Astrocyte (in vitro differentiated cells and primary cell): ENCODE measurements around the gene GALNT2. TPM values are rescaled to one million over a fixed set of nuclear protein-coding genes. Genes with fewer than 3 reads are reported as not detected.
A peak's percentile ranks its signal among the peaks of the same experiment; 100 is the strongest.

ENCODE experiments used
- DNase-seq: peaks from one replicate; pipeline ENCODE4 v3.0.0-alpha.2; 2010; ENCODE audit warnings: low read depth
- FAIRE-seq: peaks from 2 replicates; lab custom pipeline; 2011; peaks lifted over from hg19 to GRCh38; lab: Jason Lieb, UNC
- H2AFZ ChIP-seq: 2 replicates; pipeline ENCODE4 v1.6.0; 2012; ENCODE audit warnings: low read depth, low read length, inconsistent platforms
- H3K27ac ChIP-seq: 2 replicates; pipeline ENCODE4 v1.5.1; 2011; ENCODE audit warnings: low read depth, low read length, inconsistent platforms
- H3K27me3 ChIP-seq: 2 replicates; pipeline ENCODE4 v1.6.0; 2011; ENCODE audit warnings: low read length, inconsistent platforms; ENCODE audit not compliant: insufficient read depth
- H3K36me3 ChIP-seq: 2 replicates; pipeline ENCODE4 v1.5.1; 2011; ENCODE audit warnings: low read length, inconsistent platforms; ENCODE audit not compliant: insufficient read depth
- H3K4me1 ChIP-seq: 2 replicates; pipeline ENCODE4 v1.5.1; 2011; ENCODE audit warnings: low read length, inconsistent platforms; ENCODE audit not compliant: insufficient read depth
- H3K4me2 ChIP-seq: 2 replicates; pipeline ENCODE4 v1.6.0; 2012; ENCODE audit warnings: low read length, inconsistent platforms
- H3K4me3 ChIP-seq: 2 replicates; pipeline ENCODE4 v1.5.1; 2011; ENCODE audit warnings: low read depth, mild to moderate bottlenecking, low read length, inconsistent platforms; ENCODE audit not compliant: insufficient read depth
- H3K79me2 ChIP-seq: 2 replicates; pipeline ENCODE4 v1.6.0; 2012; ENCODE audit warnings: mild to moderate bottlenecking, low read length, inconsistent platforms; ENCODE audit not compliant: insufficient read depth
- H3K9ac ChIP-seq: 2 replicates; pipeline ENCODE4 v1.6.0; 2012; ENCODE audit warnings: mild to moderate bottlenecking, low read length, inconsistent platforms
- H3K9me3 ChIP-seq: 2 replicates; pipeline ENCODE4 v1.5.1; 2012; ENCODE audit warnings: low read depth, mild to moderate bottlenecking, low read length, inconsistent platforms; ENCODE audit not compliant: insufficient read depth
- H4K20me1 ChIP-seq: 2 replicates; pipeline ENCODE4 v1.6.0; 2012; ENCODE audit warnings: low read length, inconsistent platforms; ENCODE audit not compliant: insufficient read depth
- H3K27ac Mint-ChIP-seq: one replicate; pipeline ENCODE4 v1.8.0; 2021; ENCODE audit warnings: mild to moderate bottlenecking, mixed read lengths; ENCODE audit not compliant: unreplicated experiment
- H3K27me3 Mint-ChIP-seq: one replicate; pipeline ENCODE4 v1.8.0; 2021; ENCODE audit warnings: low read depth, mixed read lengths; ENCODE audit not compliant: unreplicated experiment
- H3K36me3 Mint-ChIP-seq: one replicate; pipeline ENCODE4 v1.8.0; 2021; ENCODE audit warnings: low read depth, mixed read lengths; ENCODE audit not compliant: unreplicated experiment
- H3K4me1 Mint-ChIP-seq: one replicate; pipeline ENCODE4 v1.8.0; 2021; ENCODE audit warnings: low read depth, mixed read lengths; ENCODE audit not compliant: unreplicated experiment
- H3K4me3 Mint-ChIP-seq: one replicate; pipeline ENCODE4 v1.8.0; 2021; ENCODE audit warnings: mild to moderate bottlenecking, moderate library complexity, mixed read lengths; ENCODE audit not compliant: unreplicated experiment
- H3K9me3 Mint-ChIP-seq: one replicate; pipeline ENCODE4 v1.8.0; 2021; ENCODE audit warnings: mild to moderate bottlenecking, mixed read lengths; ENCODE audit not compliant: unreplicated experiment
- EZH2 ChIP-seq: IDR thresholded peaks from 2 replicates; pipeline ENCODE4 v1.6.1; 2012; ENCODE audit warnings: mild to moderate bottlenecking, low read length, inconsistent platforms; ENCODE audit not compliant: insufficient read depth
- total RNA-seq: library from RNA; stranded (reverse); gene quantifications from 2 replicates; pipeline ENCODE4 v1.2.1, GENCODE V29; 2021
- TF ChIP-seq, protein P1 (sequence below): IDR thresholded peaks from 2 replicates; pipeline ENCODE4 v1.5.1; 2011; ENCODE audit warnings: low read depth, mild to moderate bottlenecking, inconsistent platforms, low read length, moderate library complexity; ENCODE audit not compliant: insufficient read depth

GALNT2 gene
- total RNA-seq, 1 donor from 2014 or later, result 507 TPM

- Histone ChIP-seq H4K20me1 (peaks cover 57% of the 10 kb centered on the region), H3K9ac (peak overlapping the region; percentile 62), H2AFZ (no peak overlapping the region), H3K4me1 (peaks cover 37% of the 10 kb centered on the region), H3K27me3 (no peaks in the 10 kb centered on the region), H3K79me2 (peaks cover 49% of the 10 kb centered on the region), H3K9me3 (no peaks in the 10 kb centered on the region), H3K27ac (peak overlapping the region; percentile 71), H3K4me3 (no peak overlapping the region), H3K4me2 (peak overlapping the region; percentile 65), H3K36me3 (peaks cover 2% of the 10 kb centered on the region)
- peak; percentile 65 for DNase-seq
- TF ChIP-seq, protein P1, sequence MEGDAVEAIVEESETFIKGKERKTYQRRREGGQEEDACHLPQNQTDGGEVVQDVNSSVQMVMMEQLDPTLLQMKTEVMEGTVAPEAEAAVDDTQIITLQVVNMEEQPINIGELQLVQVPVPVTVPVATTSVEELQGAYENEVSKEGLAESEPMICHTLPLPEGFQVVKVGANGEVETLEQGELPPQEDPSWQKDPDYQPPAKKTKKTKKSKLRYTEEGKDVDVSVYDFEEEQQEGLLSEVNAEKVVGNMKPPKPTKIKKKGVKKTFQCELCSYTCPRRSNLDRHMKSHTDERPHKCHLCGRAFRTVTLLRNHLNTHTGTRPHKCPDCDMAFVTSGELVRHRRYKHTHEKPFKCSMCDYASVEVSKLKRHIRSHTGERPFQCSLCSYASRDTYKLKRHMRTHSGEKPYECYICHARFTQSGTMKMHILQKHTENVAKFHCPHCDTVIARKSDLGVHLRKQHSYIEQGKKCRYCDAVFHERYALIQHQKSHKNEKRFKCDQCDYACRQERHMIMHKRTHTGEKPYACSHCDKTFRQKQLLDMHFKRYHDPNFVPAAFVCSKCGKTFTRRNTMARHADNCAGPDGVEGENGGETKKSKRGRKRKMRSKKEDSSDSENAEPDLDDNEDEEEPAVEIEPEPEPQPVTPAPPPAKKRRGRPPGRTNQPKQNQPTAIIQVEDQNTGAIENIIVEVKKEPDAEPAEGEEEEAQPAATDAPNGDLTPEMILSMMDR, result no peak
- TF ChIP-seq EZH2, result no peak
- Mint-ChIP-seq H3K9me3 (no peaks in the 10 kb centered on the region), H3K4me3 (no peak overlapping the region), H3K36me3 (peaks cover 22% of the 10 kb centered on the region), H3K27ac (peak overlapping the region; percentile 69), H3K4me1 (peaks cover 68% of the 10 kb centered on the region), H3K27me3 (no peaks in the 10 kb centered on the region)
- FAIRE-seq, result no peak
Observed at GRCh38 chr1:230210326-230210980, 143.4 kb downstream of the GALNT2 start.

DNA sequence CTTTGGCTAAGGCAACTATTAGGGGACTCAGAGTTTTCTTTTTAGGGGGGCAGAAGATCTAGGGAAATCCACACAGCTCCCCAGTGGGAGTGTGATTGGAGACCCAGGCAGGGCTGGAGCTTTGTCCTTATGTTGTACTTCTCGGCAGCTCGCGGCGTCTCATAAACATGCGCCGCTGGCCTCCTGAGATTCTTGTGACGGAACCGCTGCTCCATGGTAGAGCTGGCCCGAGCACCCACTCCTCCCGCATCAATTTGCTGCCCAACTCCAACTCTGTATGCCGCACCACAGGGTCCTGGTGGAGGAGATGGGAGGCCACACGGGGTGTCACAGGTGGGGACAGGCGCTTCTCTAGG is 143.9 kb downstream of the GALNT2 start:
- no peak for TF ChIP-seq EZH2
- TF ChIP-seq, protein P1, result no peak
- H3K4me1 Mint-ChIP-seq, result peaks cover 68% of the 10 kb centered on the region
- Histone ChIP-seq H3K4me1 (peaks cover 32% of the 10 kb centered on the region), H3K79me2 (peaks cover 49% of the 10 kb centered on the region), H3K27ac (peak overlapping the region; percentile 71), H4K20me1 (peaks cover 59% of the 10 kb centered on the region), H3K9me3 (no peaks in the 10 kb centered on the region), H3K36me3 (peaks cover 2% of the 10 kb centered on the region), H3K9ac (peak overlapping the region; percentile 62), H3K27me3 (no peaks in the 10 kb centered on the region), H2AFZ (no peak overlapping the region), H3K4me3 (no peak overlapping the region), H3K4me2 (peak overlapping the region; percentile 65)
- FAIRE-seq, result no peak
- H3K4me3 Mint-ChIP-seq, result no peak overlapping the region
- H3K36me3 Mint-ChIP-seq, result peaks cover 21% of the 10 kb centered on the region
- no peak overlapping the region for H3K27ac Mint-ChIP-seq
- no peak for DNase-seq
- H3K27me3 Mint-ChIP-seq, result no peaks in the 10 kb centered on the region
- H3K9me3 Mint-ChIP-seq, result no peaks in the 10 kb centered on the region
